GM23248 (cell line): Measurements from ENCODE around the gene CCL28. TPM values are rescaled to one million over a fixed set of nuclear protein-coding genes. Genes with fewer than 3 reads are reported as not detected.
A peak's percentile ranks its signal among the peaks of the same experiment; 100 is the strongest.

ENCODE experiments used
- DNase-seq: peaks from one replicate; pipeline ENCODE4 v3.0.0-alpha.2; 2015
- H2AFZ ChIP-seq: fragments of 200-600 bp; sonication (generic); 2 replicates; pipeline ENCODE4 v1.6.1; 2016; ENCODE audit warnings: antibody characterized with exemption
- H3F3A ChIP-seq: fragments of 200-600 bp; sonication (generic); 2 replicates; pipeline ENCODE4 v1.6.1; 2016; ENCODE audit warnings: mild to moderate bottlenecking, antibody characterized with exemption, mixed run types; ENCODE audit not compliant: insufficient read depth
- H3K27ac ChIP-seq: fragments of 200-600 bp; sonication (generic); 2 replicates; pipeline ENCODE4 v1.5.1; 2016; ENCODE audit warnings: mild to moderate bottlenecking
- H3K27me3 ChIP-seq: fragments of 200-600 bp; sonication (generic); replicated peaks from 2 replicates; pipeline ENCODE4 v1.6.1; 2016; ENCODE audit warnings: mild to moderate bottlenecking; ENCODE audit not compliant: insufficient read depth
- H3K36me3 ChIP-seq: fragments of 200-600 bp; sonication (generic); 2 replicates; pipeline ENCODE4 v1.6.1; 2016; ENCODE audit warnings: low read depth, mild to moderate bottlenecking
- H3K4me1 ChIP-seq: fragments of 200-600 bp; sonication (generic); 2 replicates; pipeline ENCODE4 v1.6.1; 2016; ENCODE audit warnings: mild to moderate bottlenecking; ENCODE audit not compliant: insufficient read depth
- H3K4me2 ChIP-seq: fragments of 200-600 bp; sonication (generic); one replicate; pipeline ENCODE4 v1.6.1; 2016; ENCODE audit warnings: mild to moderate bottlenecking; ENCODE audit not compliant: unreplicated experiment
- H3K4me3 ChIP-seq: fragments of 200-600 bp; sonication (generic); 2 replicates; pipeline ENCODE4 v1.5.1; 2016; ENCODE audit warnings: mild to moderate bottlenecking
- H3K79me2 ChIP-seq: fragments of 200-600 bp; sonication (generic); 2 replicates; pipeline ENCODE4 v1.6.1; 2016; ENCODE audit warnings: mild to moderate bottlenecking; ENCODE audit not compliant: insufficient read depth
- H3K9ac ChIP-seq: fragments of 200-600 bp; sonication (generic); 2 replicates; pipeline ENCODE4 v1.6.1; 2016; ENCODE audit warnings: mild to moderate bottlenecking
- H3K9me2 ChIP-seq: fragments of 200-600 bp; sonication (generic); 2 replicates; pipeline ENCODE4 v1.6.1; 2016; ENCODE audit warnings: mixed run types, mild to moderate bottlenecking, moderate library complexity; ENCODE audit not compliant: insufficient read depth
- H3K9me3 ChIP-seq: fragments of 200-600 bp; sonication (generic); one replicate; pipeline ENCODE4 v1.6.1; 2017; ENCODE audit warnings: low read depth
- H4K20me1 ChIP-seq: fragments of 200-600 bp; sonication (generic); 2 replicates; pipeline ENCODE4 v1.6.0; 2016; ENCODE audit not compliant: insufficient read depth
- EZH2 ChIP-seq: fragments of 200-600 bp; sonication (generic); IDR thresholded peaks from 2 replicates; pipeline ENCODE4 v1.6.1; 2018; ENCODE audit warnings: antibody characterized with exemption, mild to moderate bottlenecking; ENCODE audit not compliant: insufficient read depth, poor library complexity, severe bottlenecking
- EZH2phosphoT487 ChIP-seq: fragments of 200-600 bp; sonication (generic); IDR thresholded peaks from 2 replicates; pipeline ENCODE4 v1.6.1; 2018; ENCODE audit warnings: antibody characterized with exemption, moderate library complexity, mild to moderate bottlenecking, low read depth; ENCODE audit not compliant: insufficient read depth
- WGBS, 2 experiments: methylation state at CpG; one replicate each; pipeline ENCODE4 v1.1.6; 2015 to 2017; ENCODE audit warnings: low lambda C conversion rate in 2 of 2, low coverage in 1 of 2; ENCODE audit errors: missing lambda C conversion rate in 2 of 2; 5-methylcytosine and 5-hydroxymethylcytosine counted together
- in situ Hi-C: fragments of 300-500 bp; cut with MboI; formaldehyde crosslinking; loops from 2 replicates; pipeline ENCODE4 v1.15.0; 2020
- polyA plus RNA-seq: library from polyadenylated mRNA; unstranded; fragments of >200 nt; fragmentation: Nextera tagmentation; extraction: Ambion mirVana; gene quantifications from 2 replicates; pipeline ENCODE4 v1.2.1, GENCODE V29; 2016
- total RNA-seq: library from RNA; depleted of rRNA; stranded (reverse); fragments of >200 nt; shearing (Covaris generic); gene quantifications from 2 replicates; pipeline ENCODE4 v1.2.3, GENCODE V29; 2014

Gene CCL28
- total and polyA plus RNA-seq, 2 experiments from 2014 or later: 1.3 to 1.4 TPM

DNA sequence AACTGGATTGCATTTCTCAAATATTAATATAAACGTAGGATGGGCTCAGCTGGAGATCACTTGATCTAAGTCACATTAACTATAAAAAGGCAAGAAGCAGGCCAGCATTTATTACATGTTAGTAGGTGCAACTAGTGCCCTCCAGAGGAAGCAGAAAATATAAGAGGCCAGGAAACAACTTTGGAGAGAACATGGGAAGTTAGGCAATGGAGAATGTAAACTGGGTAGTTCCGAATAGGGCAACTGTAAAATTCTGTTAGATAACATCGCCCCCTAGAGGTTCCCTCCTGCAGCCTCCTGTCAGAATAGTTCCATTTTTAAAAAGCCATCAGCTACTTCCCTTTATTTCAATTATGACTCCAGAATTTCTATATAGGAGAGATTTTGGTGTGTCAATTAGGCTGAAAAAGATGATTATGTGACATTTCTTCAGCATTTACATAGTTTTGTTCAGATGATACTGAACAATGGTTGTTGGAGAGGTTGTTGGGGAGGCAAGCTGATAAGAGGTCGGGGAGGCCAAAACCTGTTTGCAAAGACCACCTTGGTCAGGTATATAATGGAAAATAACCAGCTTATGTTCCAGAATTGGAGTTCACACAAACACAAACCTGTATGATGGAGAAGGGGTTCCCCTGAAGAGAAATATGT, 22.4 kb downstream of the CCL28 start:
- Histone ChIP-seq H3K27me3 (no peaks in the 10 kb centered on the region), H3K79me2 (no peaks in the 10 kb centered on the region), H3K4me2 (no peak overlapping the region), H3K9me3 (no peaks in the 10 kb centered on the region), H2AFZ (peak overlapping the region; percentile 25; the same call in 1 of the 2 replicates), H4K20me1 (no peaks in the 10 kb centered on the region), H3K9ac (no peak overlapping the region), H3K4me3 (no peak overlapping the region), H3K4me1 (no peaks in the 10 kb centered on the region), H3K9me2 (no peaks in the 10 kb centered on the region), H3F3A (no peaks in the 10 kb centered on the region), H3K36me3 (no peaks in the 10 kb centered on the region), H3K27ac (no peak overlapping the region)
- in situ Hi-C loops: loop anchor here (10.0 to 25.0 kb wide), 2 partner anchors 165 to 478 kb away; no protein-coding TSS in a partner anchor
- TF ChIP-seq EZH2 (no peak), EZH2phosphoT487 (no peak)
- WGBS, 2 experiments: 18 to 19% methylated on average over 4 of the region's 4 CpGs
- peak; percentile 93 for DNase-seq

- Histone ChIP-seq H3K4me1 (no peaks in the 10 kb centered on the region), H3K9ac (no peak overlapping the region), H3K36me3 (no peaks in the 10 kb centered on the region), H3K4me2 (no peak overlapping the region), H2AFZ (no peak overlapping the region), H3F3A (no peaks in the 10 kb centered on the region), H3K79me2 (no peaks in the 10 kb centered on the region), H3K27ac (no peak overlapping the region), H3K27me3 (no peaks in the 10 kb centered on the region), H3K4me3 (no peak overlapping the region), H4K20me1 (no peaks in the 10 kb centered on the region), H3K9me3 (no peaks in the 10 kb centered on the region), H3K9me2 (no peaks in the 10 kb centered on the region)
- peak; percentile 16 for DNase-seq
- TF ChIP-seq EZH2 (no peak), EZH2phosphoT487 (no peak)
- 64 to 66% methylated on average over 3 of the region's 3 CpGs for WGBS, 2 experiments
- in situ Hi-C loops: loop anchor here (25.0 kb wide), 1 partner anchor 475 kb away; no protein-coding TSS in a partner anchor
These were observed 25.2 kb downstream of the CCL28 start for GRCh38 chr5:43386960-43387362.

DNA sequence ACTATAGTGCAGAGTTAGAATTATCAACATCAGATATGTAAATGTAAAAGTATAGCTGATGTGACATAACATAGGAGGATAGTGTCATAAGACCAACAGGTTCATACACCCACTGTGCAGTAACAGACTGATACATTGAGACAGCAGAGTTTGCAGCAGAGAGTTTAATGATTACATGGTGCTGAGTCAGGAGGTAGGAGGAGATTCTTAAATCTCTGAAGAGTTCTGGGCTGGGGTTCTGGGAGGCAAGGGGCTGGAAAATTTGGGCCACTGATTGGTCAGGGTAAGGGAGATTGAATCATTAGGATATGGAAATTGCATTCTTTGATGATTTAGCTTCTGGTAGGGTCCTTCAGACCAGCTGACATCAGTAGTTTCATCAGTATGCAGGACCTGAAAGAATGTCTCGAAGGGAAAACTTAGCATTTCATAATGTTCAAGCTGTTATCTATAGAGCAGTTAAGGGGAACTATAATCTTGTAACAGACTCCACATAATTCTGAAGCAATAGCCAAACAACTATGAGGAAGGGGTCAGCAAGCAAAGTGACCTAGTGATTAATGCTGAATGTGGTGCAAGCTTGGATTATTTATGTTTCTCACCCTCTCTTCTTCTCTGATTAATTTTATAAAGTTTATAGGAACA, 35.6 kb downstream of the CCL28 start:
- Histone ChIP-seq H3K4me2 (no peak overlapping the region), H3K9me2 (no peaks in the 10 kb centered on the region), H3K27me3 (no peaks in the 10 kb centered on the region), H3K4me1 (no peaks in the 10 kb centered on the region), H2AFZ (no peak overlapping the region), H3F3A (no peaks in the 10 kb centered on the region), H3K4me3 (no peak overlapping the region), H3K27ac (no peak overlapping the region), H3K36me3 (no peaks in the 10 kb centered on the region), H3K9ac (no peak overlapping the region), H4K20me1 (no peaks in the 10 kb centered on the region), H3K9me3 (no peaks in the 10 kb centered on the region), H3K79me2 (no peaks in the 10 kb centered on the region)
- 56 to 60% methylated on average over 1 of the region's 1 CpG for WGBS, 2 experiments
- DNase-seq: no peak
- in situ Hi-C loops: loop anchor here (25.0 kb wide), 1 partner anchor 464 kb away; no protein-coding TSS in a partner anchor
- TF ChIP-seq EZH2 (no peak), EZH2phosphoT487 (no peak)

GRCh38 chr5:43371821-43372220, 40.4 kb downstream of the CCL28 start:
- Histone ChIP-seq H4K20me1 (no peaks in the 10 kb centered on the region), H3K9me2 (no peaks in the 10 kb centered on the region), H3K4me1 (peaks cover 3% of the 10 kb centered on the region; the same call in 1 of the 2 replicates)

More at GRCh38 chr5:43371821-43372220, 40.4 kb downstream of the CCL28 start:
- H3K79me2 ChIP-seq: no peaks in the 10 kb centered on the region
- no peak overlapping the region for H2AFZ ChIP-seq
- H3K4me2 ChIP-seq: no peak overlapping the region
- no peak overlapping the region for H3K9ac ChIP-seq
- no peaks in the 10 kb centered on the region for H3K36me3 ChIP-seq
- H3K27me3 ChIP-seq: no peaks in the 10 kb centered on the region
- TF ChIP-seq EZH2 (no peak), EZH2phosphoT487 (no peak)
- H3K9me3 ChIP-seq: no peaks in the 10 kb centered on the region
- in situ Hi-C loops: no loop called here
- no peak overlapping the region for H3K27ac ChIP-seq
- no peak for DNase-seq
- H3F3A ChIP-seq: peaks cover 4% of the 10 kb centered on the region; the same call in 1 of the 2 replicates
- H3K4me3 ChIP-seq: no peak overlapping the region
